ENCODE measurements around the gene IER5. TPM values are rescaled to one million over a fixed set of nuclear protein-coding genes. Genes with fewer than 3 reads are reported as not detected.

Gene IER5
- total RNA-seq, 1 experiment from 2014 or later: 18.2 TPM

GRCh38 chr1:181081395-181081794 is 7.1 kb upstream of the IER5 start:
- ATAC-seq: no peak
- TF ChIP-seq TEAD4 (CRISPR knock-in tag; IDR thresholded peaks at IDR 0.05): no peak
- ChIA-PET POLR2A (interaction anchor here (0.6 kb wide), 1 partner anchor 58 kb away, joined by 6 read pairs; no protein-coding TSS in a partner anchor), CTCF (interaction anchor here (1.0 to 1.5 kb wide), 3 partner anchors 54 to 161 kb away, joined by 3 to 11 read pairs (median 4); no protein-coding TSS in a partner anchor)
- Mint-ChIP-seq H3K9me3 (no peaks in the 10 kb centered on the region), H3K27ac (no peak overlapping the region), H3K36me3 (no peaks in the 10 kb centered on the region), H3K4me3 (no peak overlapping the region), H3K27me3 (ENCODE audit: low read depth) (peaks cover 2% of the 10 kb centered on the region; the same call in 1 of the 2 replicates), H3K4me1 (peaks cover 18% of the 10 kb centered on the region)
- DNase-seq (ENCODE audit: low spot score): no peak

GRCh38 chr1:181083842-181084605 is 4.5 kb upstream of the IER5 start:
- ATAC-seq (peak; percentile 56), DNase-seq (ENCODE audit: low spot score) (peak; percentile 50)
- Mint-ChIP-seq H3K4me3 (no peak overlapping the region), H3K27me3 (ENCODE audit: low read depth) (peaks cover 17% of the 10 kb centered on the region), H3K4me1 (peaks cover 16% of the 10 kb centered on the region), H3K36me3 (no peaks in the 10 kb centered on the region), H3K9me3 (no peaks in the 10 kb centered on the region), H3K27ac (no peak overlapping the region)
- POLR2A ChIA-PET: interaction anchor here (0.6 to 0.7 kb wide), 2 partner anchors 57 to 132 kb away, joined by 3 to 6 read pairs; no protein-coding TSS in a partner anchor
- CTCF ChIA-PET: interaction anchor here (0.6 to 2.8 kb wide), 27 partner anchors 9 to 341 kb away, joined by 3 to 43 read pairs (median 4); partner anchors contain the start of gene STX6
- TF ChIP-seq, protein P1, sequence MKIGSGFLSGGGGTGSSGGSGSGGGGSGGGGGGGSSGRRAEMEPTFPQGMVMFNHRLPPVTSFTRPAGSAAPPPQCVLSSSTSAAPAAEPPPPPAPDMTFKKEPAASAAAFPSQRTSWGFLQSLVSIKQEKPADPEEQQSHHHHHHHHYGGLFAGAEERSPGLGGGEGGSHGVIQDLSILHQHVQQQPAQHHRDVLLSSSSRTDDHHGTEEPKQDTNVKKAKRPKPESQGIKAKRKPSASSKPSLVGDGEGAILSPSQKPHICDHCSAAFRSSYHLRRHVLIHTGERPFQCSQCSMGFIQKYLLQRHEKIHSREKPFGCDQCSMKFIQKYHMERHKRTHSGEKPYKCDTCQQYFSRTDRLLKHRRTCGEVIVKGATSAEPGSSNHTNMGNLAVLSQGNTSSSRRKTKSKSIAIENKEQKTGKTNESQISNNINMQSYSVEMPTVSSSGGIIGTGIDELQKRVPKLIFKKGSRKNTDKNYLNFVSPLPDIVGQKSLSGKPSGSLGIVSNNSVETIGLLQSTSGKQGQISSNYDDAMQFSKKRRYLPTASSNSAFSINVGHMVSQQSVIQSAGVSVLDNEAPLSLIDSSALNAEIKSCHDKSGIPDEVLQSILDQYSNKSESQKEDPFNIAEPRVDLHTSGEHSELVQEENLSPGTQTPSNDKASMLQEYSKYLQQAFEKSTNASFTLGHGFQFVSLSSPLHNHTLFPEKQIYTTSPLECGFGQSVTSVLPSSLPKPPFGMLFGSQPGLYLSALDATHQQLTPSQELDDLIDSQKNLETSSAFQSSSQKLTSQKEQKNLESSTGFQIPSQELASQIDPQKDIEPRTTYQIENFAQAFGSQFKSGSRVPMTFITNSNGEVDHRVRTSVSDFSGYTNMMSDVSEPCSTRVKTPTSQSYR (CRISPR knock-in tag; IDR thresholded peaks at IDR 0.05): no peak

GRCh38 chr1:181084606-181084969 is 3.9 kb upstream of the IER5 start:
- H3K9me3 Mint-ChIP-seq: no peaks in the 10 kb centered on the region
- peaks cover 17% of the 10 kb centered on the region for H3K27me3 Mint-ChIP-seq (ENCODE audit: low read depth)
- no peaks in the 10 kb centered on the region for H3K36me3 Mint-ChIP-seq
- no peak overlapping the region for H3K4me3 Mint-ChIP-seq
- peaks cover 16% of the 10 kb centered on the region for H3K4me1 Mint-ChIP-seq
- TF ChIP-seq RORB (CRISPR knock-in tag; IDR thresholded peaks at IDR 0.05): no peak
- no peak for TF ChIP-seq HMGA2 (CRISPR knock-in tag; IDR thresholded peaks at IDR 0.05)
- no peak for TF ChIP-seq ZNF671 (CRISPR knock-in tag; IDR thresholded peaks at IDR 0.05)
- TF ChIP-seq, protein P2, sequence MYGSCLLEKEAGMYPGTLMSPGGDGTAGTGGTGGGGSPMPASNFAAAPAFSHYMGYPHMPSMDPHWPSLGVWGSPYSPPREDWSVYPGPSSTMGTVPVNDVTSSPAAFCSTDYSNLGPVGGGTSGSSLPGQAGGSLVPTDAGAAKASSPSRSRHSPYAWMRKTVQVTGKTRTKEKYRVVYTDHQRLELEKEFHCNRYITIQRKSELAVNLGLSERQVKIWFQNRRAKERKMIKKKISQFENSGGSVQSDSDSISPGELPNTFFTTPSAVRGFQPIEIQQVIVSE (CRISPR knock-in tag; IDR thresholded peaks at IDR 0.05; ENCODE audit: borderline replicate concordance): no peak
- TF ChIP-seq FOXK1 (CRISPR knock-in tag; IDR thresholded peaks at IDR 0.05): no peak
- TF ChIP-seq SMAD3 (CRISPR knock-in tag; IDR thresholded peaks at IDR 0.05; ENCODE audit: borderline replicate concordance): no peak
- TF ChIP-seq, protein P3, sequence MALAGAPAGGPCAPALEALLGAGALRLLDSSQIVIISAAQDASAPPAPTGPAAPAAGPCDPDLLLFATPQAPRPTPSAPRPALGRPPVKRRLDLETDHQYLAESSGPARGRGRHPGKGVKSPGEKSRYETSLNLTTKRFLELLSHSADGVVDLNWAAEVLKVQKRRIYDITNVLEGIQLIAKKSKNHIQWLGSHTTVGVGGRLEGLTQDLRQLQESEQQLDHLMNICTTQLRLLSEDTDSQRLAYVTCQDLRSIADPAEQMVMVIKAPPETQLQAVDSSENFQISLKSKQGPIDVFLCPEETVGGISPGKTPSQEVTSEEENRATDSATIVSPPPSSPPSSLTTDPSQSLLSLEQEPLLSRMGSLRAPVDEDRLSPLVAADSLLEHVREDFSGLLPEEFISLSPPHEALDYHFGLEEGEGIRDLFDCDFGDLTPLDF (CRISPR knock-in tag; IDR thresholded peaks at IDR 0.05): no peak
- no peak for TF ChIP-seq TEAD4 (CRISPR knock-in tag; IDR thresholded peaks at IDR 0.05)
- TF ChIP-seq, protein P4, sequence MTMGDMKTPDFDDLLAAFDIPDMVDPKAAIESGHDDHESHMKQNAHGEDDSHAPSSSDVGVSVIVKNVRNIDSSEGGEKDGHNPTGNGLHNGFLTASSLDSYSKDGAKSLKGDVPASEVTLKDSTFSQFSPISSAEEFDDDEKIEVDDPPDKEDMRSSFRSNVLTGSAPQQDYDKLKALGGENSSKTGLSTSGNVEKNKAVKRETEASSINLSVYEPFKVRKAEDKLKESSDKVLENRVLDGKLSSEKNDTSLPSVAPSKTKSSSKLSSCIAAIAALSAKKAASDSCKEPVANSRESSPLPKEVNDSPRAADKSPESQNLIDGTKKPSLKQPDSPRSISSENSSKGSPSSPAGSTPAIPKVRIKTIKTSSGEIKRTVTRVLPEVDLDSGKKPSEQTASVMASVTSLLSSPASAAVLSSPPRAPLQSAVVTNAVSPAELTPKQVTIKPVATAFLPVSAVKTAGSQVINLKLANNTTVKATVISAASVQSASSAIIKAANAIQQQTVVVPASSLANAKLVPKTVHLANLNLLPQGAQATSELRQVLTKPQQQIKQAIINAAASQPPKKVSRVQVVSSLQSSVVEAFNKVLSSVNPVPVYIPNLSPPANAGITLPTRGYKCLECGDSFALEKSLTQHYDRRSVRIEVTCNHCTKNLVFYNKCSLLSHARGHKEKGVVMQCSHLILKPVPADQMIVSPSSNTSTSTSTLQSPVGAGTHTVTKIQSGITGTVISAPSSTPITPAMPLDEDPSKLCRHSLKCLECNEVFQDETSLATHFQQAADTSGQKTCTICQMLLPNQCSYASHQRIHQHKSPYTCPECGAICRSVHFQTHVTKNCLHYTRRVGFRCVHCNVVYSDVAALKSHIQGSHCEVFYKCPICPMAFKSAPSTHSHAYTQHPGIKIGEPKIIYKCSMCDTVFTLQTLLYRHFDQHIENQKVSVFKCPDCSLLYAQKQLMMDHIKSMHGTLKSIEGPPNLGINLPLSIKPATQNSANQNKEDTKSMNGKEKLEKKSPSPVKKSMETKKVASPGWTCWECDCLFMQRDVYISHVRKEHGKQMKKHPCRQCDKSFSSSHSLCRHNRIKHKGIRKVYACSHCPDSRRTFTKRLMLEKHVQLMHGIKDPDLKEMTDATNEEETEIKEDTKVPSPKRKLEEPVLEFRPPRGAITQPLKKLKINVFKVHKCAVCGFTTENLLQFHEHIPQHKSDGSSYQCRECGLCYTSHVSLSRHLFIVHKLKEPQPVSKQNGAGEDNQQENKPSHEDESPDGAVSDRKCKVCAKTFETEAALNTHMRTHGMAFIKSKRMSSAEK (CRISPR knock-in tag; IDR thresholded peaks at IDR 0.05; ENCODE audit: borderline replicate concordance): no peak
- no peak for TF ChIP-seq JUN (CRISPR knock-in tag; IDR thresholded peaks at IDR 0.05)
- TF ChIP-seq, protein P5, sequence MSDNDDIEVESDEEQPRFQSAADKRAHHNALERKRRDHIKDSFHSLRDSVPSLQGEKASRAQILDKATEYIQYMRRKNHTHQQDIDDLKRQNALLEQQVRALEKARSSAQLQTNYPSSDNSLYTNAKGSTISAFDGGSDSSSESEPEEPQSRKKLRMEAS (CRISPR knock-in tag; IDR thresholded peaks at IDR 0.05): no peak
- no peak overlapping the region for H3K27ac Mint-ChIP-seq
- POLR2A ChIA-PET: no interaction called here
- CTCF ChIA-PET: interaction anchor here (1.0 to 2.8 kb wide), 16 partner anchors 9 to 340 kb away, joined by 3 to 43 read pairs (median 4); partner anchors contain the start of gene STX6
- ATAC-seq (no peak), DNase-seq (ENCODE audit: low spot score) (no peak)
